SKM-1 (cell line): ENCODE results near the gene EIF5A.

ENCODE experiments used
- DNase-seq: peaks from one replicate; lab custom pipeline; 2025; ENCODE audit not compliant: unreplicated experiment; lab: John Stamatoyannopoulos, UW

Gene EIF5A

DNA sequence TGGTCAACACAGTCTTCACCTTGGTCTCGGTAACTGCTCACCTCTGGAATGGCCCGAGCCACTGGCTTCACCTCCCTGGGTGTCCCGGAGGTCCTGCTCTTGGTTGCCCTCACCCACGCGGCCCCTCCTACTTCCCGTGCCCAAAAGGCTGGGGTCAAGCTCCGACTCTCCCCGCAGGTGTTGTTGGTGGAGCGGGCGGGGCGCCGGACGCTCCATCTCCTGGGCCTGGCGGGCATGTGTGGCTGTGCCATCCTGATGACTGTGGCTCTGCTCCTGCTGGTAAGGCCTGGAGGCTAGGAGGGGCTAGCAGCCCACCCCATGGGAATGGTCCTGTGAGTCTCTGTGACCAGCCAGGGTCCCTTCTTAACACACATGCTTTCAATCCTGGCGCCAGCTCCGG, 22.5 kb upstream of the EIF5A start:
- no peak for DNase-seq

DNA sequence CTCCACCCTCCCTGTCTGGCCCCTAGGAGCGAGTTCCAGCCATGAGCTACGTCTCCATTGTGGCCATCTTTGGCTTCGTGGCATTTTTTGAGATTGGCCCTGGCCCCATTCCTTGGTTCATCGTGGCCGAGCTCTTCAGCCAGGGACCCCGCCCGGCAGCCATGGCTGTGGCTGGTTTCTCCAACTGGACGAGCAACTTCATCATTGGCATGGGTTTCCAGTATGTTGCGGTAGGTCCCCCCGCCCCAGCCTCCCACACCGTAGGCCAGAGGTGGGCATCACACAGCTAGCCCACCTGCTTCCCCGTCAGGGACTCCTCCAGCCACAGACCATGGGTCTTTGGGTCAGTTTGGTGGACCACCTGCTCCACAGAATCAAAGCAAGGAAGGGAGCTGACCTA, 21.7 kb upstream of the EIF5A start:
- DNase-seq, result no peak

GRCh38 chr17:7289256-7290032, 18.0 kb upstream of the EIF5A start:
- DNase-seq, result no peak

- no peak for DNase-seq
Observed at GRCh38 chr17:7290166-7290565, 17.3 kb upstream of the EIF5A start.

DNA sequence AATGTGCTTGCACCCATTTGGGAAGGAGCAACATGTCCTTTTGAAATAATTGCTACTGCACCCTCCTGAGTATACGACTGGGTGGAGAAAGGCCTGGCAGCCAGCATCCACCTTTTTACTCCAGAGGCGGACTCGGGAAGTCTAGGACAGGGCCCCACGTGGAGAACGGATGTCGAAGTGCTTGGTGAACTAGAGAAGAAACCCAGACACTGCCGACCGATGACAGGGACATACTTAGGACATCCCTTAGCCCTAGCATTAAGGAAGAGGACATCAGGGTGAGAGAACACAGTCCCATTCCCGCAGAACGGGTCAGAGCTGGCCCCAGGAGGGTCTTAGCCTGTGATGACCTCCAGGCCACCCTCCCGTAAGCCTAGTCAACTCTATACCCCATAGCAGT, 16.7 kb upstream of the EIF5A start:
- no peak for DNase-seq

GRCh38 chr17:7292194-7292593, 15.2 kb upstream of the EIF5A start:
- DNase-seq, result no peak

GRCh38 chr17:7292729-7293128, 14.7 kb upstream of the EIF5A start:
- no peak for DNase-seq

GRCh38 chr17:7293159-7293558, 14.3 kb upstream of the EIF5A start:
- no peak for DNase-seq

DNA sequence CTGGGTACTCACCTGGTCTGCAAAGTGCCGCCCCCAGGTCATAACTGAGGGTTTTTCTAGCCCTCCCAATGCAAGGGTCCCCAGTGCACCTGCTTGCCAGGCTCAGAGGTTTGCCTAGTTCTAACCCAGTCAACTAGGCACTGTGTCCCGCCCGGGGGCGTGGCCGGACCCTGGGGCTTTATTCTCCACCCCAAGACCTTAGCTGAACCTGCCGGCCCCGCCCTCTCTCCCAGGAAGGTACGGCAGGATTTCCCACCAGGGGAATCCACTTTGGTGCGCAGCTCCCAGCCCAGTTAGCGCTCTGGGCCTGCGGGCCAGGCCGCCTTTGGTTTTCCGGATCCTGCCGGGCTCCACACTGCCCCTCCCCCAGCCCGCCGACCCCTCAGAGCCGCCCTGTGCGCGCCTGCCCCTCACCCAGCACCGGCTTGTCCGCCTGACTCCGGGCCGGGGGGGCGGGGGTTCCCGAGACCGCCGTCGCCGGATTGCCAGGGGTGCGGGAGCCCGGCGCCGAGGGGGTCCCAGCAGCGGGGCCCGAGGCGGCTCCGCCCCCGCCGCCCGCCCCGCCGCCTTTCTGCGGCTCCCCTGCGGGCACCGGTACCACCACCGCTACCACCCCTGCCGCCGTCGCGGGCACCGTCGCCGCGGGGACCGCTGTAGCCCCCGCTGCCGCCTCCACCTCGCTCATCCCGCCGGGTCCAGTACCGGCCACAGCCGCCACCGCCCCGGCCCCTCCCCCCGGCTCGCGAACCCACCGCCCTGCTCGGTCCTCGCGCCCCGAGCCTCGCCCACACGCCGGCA, 13.4 kb upstream of the EIF5A start:
- no peak for DNase-seq

GRCh38 chr17:7294614-7295153, 12.7 kb upstream of the EIF5A start, which contains the start of gene YBX2:
YBX2 (minus strand) TSS chr17:7294639; CDS start chr17:7294500, 139 bp downstream.
- DNase-seq, result peak; percentile 40

- no peak for DNase-seq
Observed at GRCh38 chr17:7295230-7296180, 11.9 kb upstream of the EIF5A start.

- no peak for DNase-seq
Observed at GRCh38 chr17:7296189-7296861, 11.1 kb upstream of the EIF5A start.

DNA sequence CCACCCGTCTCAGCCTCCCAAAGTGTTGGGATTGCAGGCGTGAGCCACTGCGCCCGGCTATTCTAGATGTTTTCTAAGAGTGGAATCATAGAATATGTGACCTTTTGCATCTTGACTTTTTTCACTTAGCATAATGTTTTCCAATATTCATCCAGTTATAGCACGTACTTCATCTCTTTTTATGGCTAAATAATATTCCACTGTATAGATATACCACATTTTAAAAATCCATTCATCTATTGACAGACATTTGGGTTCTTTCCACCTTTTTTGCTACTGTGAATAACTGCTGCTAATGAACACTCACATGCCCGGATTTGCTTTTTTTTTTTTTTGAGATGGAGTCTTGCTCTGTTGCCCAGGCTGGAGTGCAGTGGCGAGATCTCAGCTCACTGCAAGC, 3.2 kb upstream of the EIF5A start:
- no peak for DNase-seq

DNA sequence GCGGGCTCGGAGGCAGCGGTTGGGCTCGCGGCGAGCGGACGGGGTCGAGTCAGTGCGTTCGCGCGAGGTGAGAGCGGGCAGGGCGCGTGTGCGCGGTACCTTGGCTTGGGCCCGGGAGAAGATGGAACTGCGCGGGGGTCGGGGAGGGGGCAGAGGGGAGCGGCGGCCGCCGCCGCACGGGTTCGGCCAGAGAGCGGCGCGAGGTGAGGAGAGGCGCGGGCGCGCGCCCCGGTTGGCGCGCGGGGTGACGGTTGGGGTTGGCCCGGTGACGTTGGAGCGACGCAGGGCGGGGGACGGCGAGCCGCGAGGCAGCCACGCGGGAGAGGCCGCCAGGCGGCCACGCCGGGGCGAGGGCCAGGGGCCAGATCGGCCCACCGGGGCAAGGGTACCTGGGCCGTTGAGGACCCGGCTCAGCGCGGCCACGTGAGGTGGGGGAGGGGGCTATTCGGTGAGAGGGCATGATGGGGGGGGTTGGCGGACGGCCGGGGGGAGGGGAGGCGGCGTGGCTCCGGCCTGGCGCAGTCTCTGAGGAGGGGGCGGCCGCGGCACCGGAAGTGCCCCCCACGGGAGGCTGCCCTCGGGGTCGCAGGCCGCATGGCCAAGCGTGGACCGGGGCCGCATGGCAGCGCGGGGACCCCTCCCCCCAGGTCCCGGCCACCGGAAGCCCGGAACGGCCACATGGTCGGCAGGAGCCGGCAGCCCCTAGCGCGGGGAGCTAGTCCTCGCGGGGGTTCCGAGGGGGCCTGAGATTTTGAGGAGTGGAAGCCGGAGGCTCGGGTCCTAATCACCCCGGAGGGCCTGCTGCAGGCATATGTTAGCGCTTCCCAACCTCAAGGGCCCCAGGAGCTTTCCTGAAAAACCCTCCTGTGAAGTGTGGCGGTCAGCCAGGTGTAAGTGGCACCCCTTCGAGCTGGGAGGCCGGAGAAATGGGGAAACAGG, 527 bp downstream of the EIF5A start:
- no peak for DNase-seq

DNA sequence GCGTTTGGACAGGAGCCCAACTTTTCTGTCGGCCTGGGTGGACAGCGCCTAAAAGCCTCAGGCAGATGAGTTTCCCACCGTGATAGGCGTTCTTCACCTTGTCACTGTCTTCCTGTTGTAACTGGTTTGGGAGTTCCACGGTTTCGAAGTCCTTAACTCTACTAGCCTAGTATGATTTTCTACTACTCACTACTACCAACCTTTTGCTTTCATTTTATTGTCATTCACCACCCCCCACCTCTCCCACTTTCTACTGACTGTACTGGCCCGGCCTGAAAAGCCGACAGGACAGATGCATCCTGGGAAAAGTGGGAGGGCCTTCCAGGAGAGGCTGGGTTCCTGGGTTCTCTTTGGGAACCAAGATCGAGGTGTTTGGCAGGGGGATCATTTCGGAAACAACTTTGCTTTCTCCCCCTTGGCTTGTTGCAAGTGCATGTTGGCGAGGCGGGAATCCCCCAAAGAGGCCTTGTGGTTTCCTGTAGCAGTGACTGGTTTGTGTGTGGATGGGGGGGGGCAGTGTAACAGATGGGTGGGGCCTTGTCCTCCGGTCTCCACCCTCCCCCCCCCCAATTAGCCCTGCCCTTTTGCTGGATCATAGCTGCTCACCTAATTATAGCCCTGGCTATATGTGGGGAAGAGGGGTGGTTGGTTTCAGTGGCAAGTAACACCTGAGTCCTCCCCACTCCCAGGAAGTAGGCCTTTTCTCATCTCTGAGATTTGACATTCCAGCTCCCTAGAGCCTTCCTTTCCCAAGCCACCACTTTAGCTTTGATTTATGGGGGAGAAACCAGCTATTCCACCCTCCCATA, 1.4 kb downstream of the EIF5A start:
- peak; percentile 19 for DNase-seq

DNA sequence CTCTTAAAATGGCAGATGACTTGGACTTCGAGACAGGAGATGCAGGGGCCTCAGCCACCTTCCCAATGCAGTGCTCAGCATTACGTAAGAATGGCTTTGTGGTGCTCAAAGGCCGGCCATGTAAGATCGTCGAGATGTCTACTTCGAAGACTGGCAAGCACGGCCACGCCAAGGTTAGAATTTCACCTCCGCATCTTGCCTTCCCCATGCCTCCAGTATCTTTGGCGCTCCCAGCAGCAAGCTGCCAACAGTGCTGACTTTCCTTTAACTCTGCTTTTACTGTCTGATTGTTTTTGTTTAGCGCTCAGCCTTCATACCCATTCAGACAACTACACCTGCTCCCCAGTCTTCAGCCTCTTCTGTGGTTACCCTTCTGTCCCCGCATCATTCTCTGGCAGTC, 2.2 kb downstream of the EIF5A start:
- no peak for DNase-seq

- DNase-seq, result no peak
Observed at GRCh38 chr17:7311110-7311705, 3.8 kb downstream of the EIF5A start.

- no peak for DNase-seq
Observed at GRCh38 chr17:7312432-7313087, 5.1 kb downstream of the EIF5A start.
